Right cardiac atrium (tissue), 5 donors: ENCODE data around the gene FAM163B. TPM values are rescaled to one million over a fixed set of nuclear protein-coding genes. Genes with fewer than 3 reads are reported as not detected.

Experiments
- ATAC-seq, 2 donors: fragments of 200-7000 bp; cut with Tn5 transposase; one replicate each; pipeline versions ENCODE4 v1.8.0 to v1.9.1; 2020; ENCODE audit warnings: moderate library complexity in 2 of 2, mild to moderate bottlenecking in 1 of 2
- DNase-seq, 3 donors: peaks; one replicate each; pipeline ENCODE4 v3.0.0-alpha.2; 2020
- H3K27ac ChIP-seq: one replicate; pipeline ENCODE4 v1.5.1; 2013; ENCODE audit warnings: mild to moderate bottlenecking, low read length, control low read depth, moderate library complexity
- H3K27me3 ChIP-seq: one replicate; pipeline ENCODE4 v1.6.1; 2013; ENCODE audit not compliant: control insufficient read depth, insufficient read depth
- H3K4me1 ChIP-seq: one replicate; pipeline ENCODE4 v1.6.1; 2013; ENCODE audit warnings: low read length; ENCODE audit not compliant: control insufficient read depth, insufficient read depth
- H3K4me3 ChIP-seq: one replicate; pipeline ENCODE4 v1.5.1; 2013; ENCODE audit warnings: low read length, control low read depth
- H3K9me3 ChIP-seq: one replicate; pipeline ENCODE4 v1.6.1; 2013; ENCODE audit warnings: low read length; ENCODE audit not compliant: control insufficient read depth
- WGBS: extraction: QIAGEN DNeasy Blood & Tissue Kit; methylation state at CpG from one replicate; pipeline ENCODE4 v1.1.7; 2013; 5-methylcytosine and 5-hydroxymethylcytosine counted together
- intact Hi-C, 4 donors: fragments of 100-400 bp; cut with DNase I; formaldehyde crosslinking; loops; one replicate each; pipeline versions ENCODE4 v1.11.0 to v1.14.0; 2022 to 2023
- polyA plus RNA-seq: library from polyadenylated mRNA; stranded (reverse); fragments of 200-250 nt; gene quantifications from one replicate; pipeline ENCODE4 v1.2.3, GENCODE V29; 2013
- total RNA-seq, 4 donors: library from RNA; stranded (reverse); fragmentation: NEBNext Ultra II Directional; extraction: Animal tissue kit (Norgen Biotek cat#: 25700); gene quantifications; one replicate each; pipeline ENCODE4 v1.2.1, GENCODE V29; 2021
- donor health status: healthy with polysubstance abuse.
- donor health status: DM: no; HTN: yes; CAD: no.
- donor health status: DM: no; HTN: no; CAD: no.
- donor health status: DM: no; HTN: yes; CAD: no; lungs with severe emphysema.
- donor health status: DM: yes; HTN: yes; CAD: no.

The FAM163B gene
- total and polyA plus RNA-seq, 5 donors: 1.2 to 5.4 (median 1.6) TPM

- Histone ChIP-seq H3K4me1 (no peaks in the 10 kb centered on the region), H3K27me3 (no peaks in the 10 kb centered on the region), H3K9me3 (no peaks in the 10 kb centered on the region), H3K4me3 (no peak overlapping the region), H3K27ac (no peak overlapping the region)
- WGBS: 65% methylated on average over 5 of the region's 5 CpGs
- no peak for DNase-seq
- no peak for ATAC-seq
- intact Hi-C loops: no loop called here
These were observed 5.5 kb upstream of the FAM163B start for GRCh38 chr9:133614678-133615077.

DNA sequence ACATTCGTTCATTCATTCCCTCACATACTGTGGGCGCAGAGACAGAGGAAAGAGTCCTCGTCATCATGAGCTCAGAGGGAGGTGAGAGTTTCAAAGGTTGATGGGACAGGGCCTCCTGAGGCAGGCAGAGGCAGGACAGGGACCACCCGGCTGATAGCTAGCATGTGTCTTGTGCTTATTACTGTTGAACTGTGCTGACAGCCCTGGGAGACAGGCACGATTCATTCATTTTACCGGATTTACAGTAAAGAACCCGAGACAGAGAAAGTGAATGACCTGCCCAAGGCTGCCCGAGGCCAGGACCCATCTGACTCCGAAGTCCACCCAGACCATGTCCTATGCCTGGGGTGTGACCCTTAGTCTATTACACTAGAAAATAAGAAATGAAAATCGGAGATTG lies 4.9 kb upstream of the FAM163B start:
- ATAC-seq (no peak), DNase-seq (no peak)
- intact Hi-C loops: no loop called here
- Histone ChIP-seq H3K4me3 (no peak overlapping the region), H3K27me3 (no peaks in the 10 kb centered on the region), H3K27ac (no peak overlapping the region), H3K4me1 (no peaks in the 10 kb centered on the region), H3K9me3 (no peaks in the 10 kb centered on the region)
- WGBS: 72% methylated on average over 10 of the region's 10 CpGs

DNA sequence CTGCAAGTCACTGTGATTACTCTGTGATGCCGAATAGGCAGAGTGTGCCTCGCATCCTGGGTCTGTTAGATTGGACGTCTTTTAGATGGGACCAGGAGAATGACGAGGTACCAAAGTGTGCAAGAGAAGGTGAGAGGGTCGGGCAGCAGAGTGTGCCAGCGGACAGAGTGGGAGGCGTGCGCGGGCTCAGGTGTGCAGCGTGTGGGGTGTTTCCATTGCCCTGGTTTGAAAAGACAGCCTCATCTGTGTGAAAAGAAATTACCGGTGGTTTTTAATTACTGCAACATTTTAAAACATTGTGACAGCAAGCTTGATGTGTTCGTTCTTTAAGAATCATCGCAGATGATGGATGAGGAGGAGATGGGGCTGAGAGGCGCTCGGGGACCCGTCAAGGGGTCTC lies 4.2 kb upstream of the FAM163B start:
- no peaks in the 10 kb centered on the region for H3K27me3 ChIP-seq
- H3K9me3 ChIP-seq: no peaks in the 10 kb centered on the region
- 84% methylated on average over 16 of the region's 16 CpGs for WGBS
- intact Hi-C loops: no loop called here
- DNase-seq (no peak), ATAC-seq (no peak)
- no peak overlapping the region for H3K4me3 ChIP-seq
- no peak overlapping the region for H3K27ac ChIP-seq
- H3K4me1 ChIP-seq: no peaks in the 10 kb centered on the region

DNA sequence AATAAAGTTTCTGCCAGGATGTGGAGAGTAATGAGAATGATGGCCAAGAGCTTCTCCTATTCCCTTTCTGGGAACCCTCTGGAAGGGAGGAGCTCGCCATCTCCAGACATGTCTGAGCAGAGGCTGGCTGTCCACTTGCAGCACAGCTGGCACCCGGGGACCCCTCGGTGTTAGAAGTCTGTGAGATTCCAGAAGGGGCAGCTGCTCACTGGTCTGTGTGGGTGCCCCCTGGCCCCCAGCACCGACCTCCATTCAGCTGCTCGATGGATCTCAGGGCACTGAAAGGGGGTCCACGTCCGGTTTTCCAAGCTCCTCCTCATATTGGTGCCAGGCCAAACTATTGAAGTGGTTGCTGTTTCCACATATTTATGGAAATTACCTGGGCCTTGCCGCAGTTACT lies 3.6 kb upstream of the FAM163B start:
- H3K27me3 ChIP-seq: no peaks in the 10 kb centered on the region
- WGBS: 82% methylated on average over 8 of the region's 8 CpGs

DNA sequence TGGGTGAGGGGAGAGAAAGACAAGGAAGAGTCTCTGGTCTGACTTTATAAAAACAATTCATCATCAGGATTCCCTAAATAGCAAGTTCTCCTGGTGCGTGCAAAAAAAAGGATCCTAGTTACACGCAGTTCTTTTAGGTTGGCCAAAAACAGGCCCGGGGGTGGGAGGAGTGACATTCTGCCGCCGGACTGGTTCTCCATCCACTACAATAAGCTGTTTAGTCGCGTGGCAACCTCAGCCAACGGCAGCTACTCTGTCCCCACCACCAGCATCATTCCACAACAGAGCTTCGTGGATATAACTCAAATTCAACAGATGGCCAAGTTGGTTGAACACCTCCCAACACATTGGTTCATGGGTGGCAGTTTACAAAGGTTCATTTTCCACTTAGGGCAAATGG lies 2.9 kb upstream of the FAM163B start:
- no peak for DNase-seq
- intact Hi-C loops: no loop called here

More for the DNA sequence above, 3.6 kb upstream of the FAM163B start:
- no peaks in the 10 kb centered on the region for H3K9me3 ChIP-seq
- no peak overlapping the region for H3K4me3 ChIP-seq
- no peak overlapping the region for H3K27ac ChIP-seq
- intact Hi-C loops: no loop called here
- no peaks in the 10 kb centered on the region for H3K4me1 ChIP-seq
- DNase-seq: no peak
- no peak for ATAC-seq

GRCh38 chr9:133610845-133611244 lies 1.7 kb upstream of the FAM163B start:
- Histone ChIP-seq H3K27me3 (no peaks in the 10 kb centered on the region), H3K27ac (no peak overlapping the region), H3K4me3 (no peak overlapping the region), H3K9me3 (no peaks in the 10 kb centered on the region), H3K4me1 (no peaks in the 10 kb centered on the region)
- intact Hi-C loops: no loop called here
- ATAC-seq: no peak
- 87% methylated on average over 5 of the region's 5 CpGs for WGBS
- no peak for DNase-seq

More for the DNA sequence above, 2.9 kb upstream of the FAM163B start:
- Histone ChIP-seq H3K9me3 (no peaks in the 10 kb centered on the region), H3K4me3 (no peak overlapping the region), H3K27ac (no peak overlapping the region), H3K4me1 (no peaks in the 10 kb centered on the region), H3K27me3 (no peaks in the 10 kb centered on the region)
- no peak for ATAC-seq
- 80% methylated on average over 9 of the region's 9 CpGs for WGBS

DNA sequence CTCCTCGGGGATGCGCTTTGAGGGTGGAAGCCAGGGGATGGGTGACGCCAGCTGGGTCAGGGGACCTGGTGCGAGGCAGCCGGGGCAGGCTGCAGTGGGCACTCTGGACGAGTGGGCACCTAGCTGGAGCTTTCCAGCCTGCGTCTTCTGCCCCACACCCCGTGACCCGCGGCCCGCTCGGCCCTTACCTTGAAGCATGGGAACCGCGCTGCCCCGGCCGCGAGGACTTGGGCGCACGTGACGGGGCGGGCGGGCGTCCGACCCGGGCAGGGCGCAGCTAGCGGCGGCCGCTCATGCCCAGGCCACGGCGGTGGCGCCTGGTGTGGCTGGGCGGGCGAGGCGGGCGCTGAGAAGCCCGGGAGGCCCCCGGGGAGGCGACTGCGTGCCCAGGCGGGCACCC lies 300 bp downstream of the FAM163B start:
- H3K4me3 ChIP-seq: no peak overlapping the region
- ATAC-seq (peak in 1 of 2 donors; percentile 15), DNase-seq (peak in 1 of 3 donors; percentile 66)
- H3K9me3 ChIP-seq: no peaks in the 10 kb centered on the region
- WGBS: 10% methylated on average over 41 of the region's 41 CpGs
- H3K27ac ChIP-seq: no peak overlapping the region
- intact Hi-C loops: no loop called here
- H3K27me3 ChIP-seq: no peaks in the 10 kb centered on the region
- H3K4me1 ChIP-seq: no peaks in the 10 kb centered on the region

DNA sequence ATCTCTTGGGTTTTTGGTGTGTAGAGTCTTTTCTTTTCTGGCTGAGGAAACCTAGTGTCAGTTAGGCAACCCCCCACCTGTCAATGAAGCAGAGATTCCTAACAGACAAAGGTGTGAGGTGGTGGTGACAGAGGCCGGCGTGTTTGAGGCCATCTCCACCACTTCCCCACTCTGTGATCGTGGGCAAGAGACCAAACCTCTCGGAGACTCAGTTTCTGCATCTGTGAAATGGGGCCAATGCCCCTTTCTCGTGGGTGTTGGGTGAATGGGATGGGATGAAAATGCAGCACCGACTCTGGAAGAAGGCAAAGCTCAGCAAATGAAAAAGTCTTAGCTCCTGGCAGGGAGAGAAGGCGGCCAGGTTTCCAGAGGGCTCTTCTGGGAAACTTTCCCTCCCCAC lies 807 bp downstream of the FAM163B start:
- no peak overlapping the region for H3K27ac ChIP-seq
- H3K9me3 ChIP-seq: no peaks in the 10 kb centered on the region
- ATAC-seq (no peak), DNase-seq (no peak)
- intact Hi-C loops: no loop called here
- 75% methylated on average over 7 of the region's 7 CpGs for WGBS
- no peaks in the 10 kb centered on the region for H3K4me1 ChIP-seq
- H3K27me3 ChIP-seq: no peaks in the 10 kb centered on the region
- H3K4me3 ChIP-seq: no peak overlapping the region

DNA sequence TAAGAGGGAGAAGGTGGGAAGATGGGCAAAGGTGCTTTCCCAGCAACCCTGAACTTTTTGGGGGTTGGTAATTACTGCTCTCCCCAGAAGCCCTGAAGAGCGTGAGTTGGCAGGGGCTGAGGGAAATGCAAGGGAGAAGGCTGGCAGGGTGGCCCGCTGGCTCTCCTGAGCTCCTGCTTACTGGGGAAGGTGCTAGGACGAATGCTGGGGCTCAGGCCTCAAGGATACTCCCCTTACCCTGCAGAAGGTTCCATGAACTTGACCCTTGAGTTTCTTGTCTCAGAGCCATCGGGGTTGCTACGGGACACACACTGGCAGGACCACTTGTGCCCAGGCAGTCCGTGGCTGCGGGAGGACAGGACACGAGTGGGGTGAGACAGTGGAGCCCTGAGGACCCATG lies 1.2 kb downstream of the FAM163B start:
- 82% methylated on average over 8 of the region's 8 CpGs for WGBS
- H3K27me3 ChIP-seq: no peaks in the 10 kb centered on the region

GRCh38 chr9:133607381-133607780 lies 1.8 kb downstream of the FAM163B start:
- H3K4me3 ChIP-seq: no peak overlapping the region
- intact Hi-C loops: no loop called here
- H3K4me1 ChIP-seq: no peaks in the 10 kb centered on the region
- no peaks in the 10 kb centered on the region for H3K27me3 ChIP-seq
- H3K27ac ChIP-seq: no peak overlapping the region
- 42% methylated on average over 7 of the region's 7 CpGs for WGBS
- DNase-seq: no peak
- ATAC-seq: no peak
- no peaks in the 10 kb centered on the region for H3K9me3 ChIP-seq

More for the DNA sequence above, 1.2 kb downstream of the FAM163B start:
- DNase-seq (no peak), ATAC-seq (no peak)
- no peaks in the 10 kb centered on the region for H3K4me1 ChIP-seq
- H3K27ac ChIP-seq: no peak overlapping the region
- H3K9me3 ChIP-seq: no peaks in the 10 kb centered on the region
- H3K4me3 ChIP-seq: no peak overlapping the region
- intact Hi-C loops: no loop called here

GRCh38 chr9:133606708-133607025 lies 2.5 kb downstream of the FAM163B start:
- Histone ChIP-seq H3K4me3 (no peak overlapping the region), H3K27me3 (no peaks in the 10 kb centered on the region), H3K27ac (no peak overlapping the region), H3K4me1 (no peaks in the 10 kb centered on the region), H3K9me3 (no peaks in the 10 kb centered on the region)
- ATAC-seq (no peak), DNase-seq (no peak)
- 65% methylated on average over 8 of the region's 8 CpGs for WGBS
- intact Hi-C loops: no loop called here

- 69% methylated on average over 16 of the region's 16 CpGs for WGBS
- peak in 1 of 3 donors; percentile 43 for DNase-seq
- Histone ChIP-seq H3K4me3 (no peak overlapping the region), H3K27me3 (no peaks in the 10 kb centered on the region), H3K9me3 (no peaks in the 10 kb centered on the region), H3K4me1 (no peaks in the 10 kb centered on the region), H3K27ac (no peak overlapping the region)
- no peak for ATAC-seq
- intact Hi-C loops: no loop called here
These were observed 3.1 kb downstream of the FAM163B start for GRCh38 chr9:133605856-133606707.
